ENCODE measurements around the gene OR4D2. TPM values are rescaled to one million over a fixed set of nuclear protein-coding genes. Genes with fewer than 3 reads are reported as not detected.

The OR4D2 gene
- total and polyA plus RNA-seq, 2 of the 8 experiments (the other 6 are each of a cell fraction or from before 2014, with no cell fraction given) = not detected

DNA sequence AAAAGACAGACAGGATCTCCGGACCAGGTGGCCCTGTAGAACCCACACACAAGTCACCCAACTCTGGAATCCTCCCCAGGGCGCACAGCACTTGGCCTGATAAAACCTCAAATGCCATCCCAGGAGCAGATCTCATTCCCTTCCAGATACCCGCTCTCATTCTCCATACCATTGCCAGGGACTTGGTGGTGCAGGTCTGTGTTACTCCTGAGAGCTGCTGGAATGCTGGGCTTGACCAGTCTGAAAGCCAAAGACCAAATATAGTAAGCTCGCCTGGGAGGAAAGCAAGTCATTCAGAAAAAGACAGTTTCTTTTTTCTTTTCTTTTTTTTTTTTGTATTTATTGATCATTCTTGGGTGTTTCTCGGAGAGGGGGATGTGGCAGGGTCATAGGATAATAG is 41.6 kb downstream of the OR4D2 start:
- H3K36me3 ChIP-seq (ENCODE audit: control insufficient read depth in 2 of 4, insufficient read depth in 4 of 4, low read length in 3 of 4) = peaks cover 0 to 13% (median 6%) of the 10 kb centered on the region in 4 experiments; a peak in 5 of 8 replicates
- H3K27ac ChIP-seq (ENCODE audit: low read depth, low read length) = no peak overlapping the region
- no peaks in the 10 kb centered on the region for H3K9me3 ChIP-seq (ENCODE audit: insufficient read depth in 2 of 2, low read depth in 1 of 2, low read length in 1 of 2)
- no peaks in the 10 kb centered on the region for H3K4me1 ChIP-seq (replicated peaks in 1 of 4; ENCODE audit: control insufficient read depth in 3 of 4, insufficient read depth in 4 of 4, low read length in 3 of 4)
- no peaks in the 10 kb centered on the region for H3K79me1 ChIP-seq (ENCODE audit: low read depth, low read length)
- no peak overlapping the region for H2BK12ac ChIP-seq (ENCODE audit: low read depth, low read length)
- no peaks in the 10 kb centered on the region for H3K27me3 ChIP-seq (replicated peaks in 1 of 4; ENCODE audit: control insufficient read depth in 3 of 4, extremely low read depth in 1 of 4, insufficient read depth in 3 of 4, low read length in 3 of 4)
- no peak overlapping the region for H3K14ac ChIP-seq (ENCODE audit: insufficient read length)
- H4K91ac ChIP-seq (replicated peaks; ENCODE audit: insufficient read length, low read length) = no peak overlapping the region
- WGBS, 2 experiments (ENCODE audit: extremely low coverage in 1 of 2, insufficient coverage in 1 of 2, insufficient read length in 1 of 2, insufficient replicate concordance in 2 of 2, low coverage in 1 of 2, low lambda C conversion rate in 2 of 2, missing lambda C conversion rate in 1 of 2) = 91% methylated on average over 5 of the region's 5 CpGs; no CpG with 5 or more reads in 1 of the 2 experiments
- no peak overlapping the region for H3K18ac ChIP-seq (ENCODE audit: extremely low read depth, low read length)
- H2BK20ac ChIP-seq (ENCODE audit: low read length) = no peak overlapping the region
- DNase-seq (ENCODE audit: low read depth in 1 of 2, low spot score in 2 of 2) (no peak), FAIRE-seq (no peak)
- ChIA-PET CTCF (ENCODE audit: partially characterized antibody) (interaction anchor here (0.6 to 13.2 kb wide), 6 partner anchors 8 to 268 kb away, joined by 3 to 127 read pairs (median 4); no protein-coding TSS in a partner anchor), POLR2A (ENCODE audit: partially characterized antibody) (no interaction called here)
- no peak overlapping the region for H3K56ac ChIP-seq (replicated peaks; ENCODE audit: insufficient read length, low read depth, low read length)
- H4K5ac ChIP-seq (ENCODE audit: insufficient read length, low read depth, low read length) = no peak overlapping the region
- no peak overlapping the region for H2BK120ac ChIP-seq (replicated peaks; ENCODE audit: low read depth, low read length)
- H2BK15ac ChIP-seq (ENCODE audit: low read length) = no peak overlapping the region
- no peak overlapping the region for H2AK5ac ChIP-seq (ENCODE audit: low read depth, low read length)
- H3K23ac ChIP-seq (ENCODE audit: insufficient read length) = no peak overlapping the region
- no peak overlapping the region for H3K4me3 ChIP-seq (ENCODE audit: extremely low read depth in 1 of 4, insufficient read depth in 2 of 4, low read depth in 3 of 4, low read length in 4 of 4)
- no peaks in the 10 kb centered on the region for H4K20me1 ChIP-seq (replicated peaks in 1 of 2; ENCODE audit: control insufficient read depth in 1 of 2, insufficient read depth in 2 of 2, low read length in 2 of 2)
- no peak overlapping the region for H2AFZ ChIP-seq (ENCODE audit: low read length)
- no peaks in the 10 kb centered on the region for H3K79me2 ChIP-seq (ENCODE audit: control insufficient read depth in 1 of 2, insufficient read depth in 2 of 2, low read length in 2 of 2)
- no peak overlapping the region for H4K8ac ChIP-seq (ENCODE audit: extremely low read depth, insufficient read depth, low read length)
- H3K9ac ChIP-seq (replicated peaks in 1 of 4; ENCODE audit: extremely low read depth in 1 of 4, low read depth in 3 of 4, low read length in 3 of 4) = no peak overlapping the region
- H3K4ac ChIP-seq (replicated peaks; ENCODE audit: insufficient read length, low read depth, low read length) = no peak overlapping the region
- no peak overlapping the region for H3K4me2 ChIP-seq (ENCODE audit: insufficient read depth in 1 of 2, low read depth in 2 of 2, low read length in 2 of 2)
- no peaks in the 10 kb centered on the region for H3K23me2 ChIP-seq (ENCODE audit: low read depth, low read length)
- no peak overlapping the region for H2BK5ac ChIP-seq (ENCODE audit: low read depth, low read length)
- no peak for TF ChIP-seq RAD21 (IDR thresholded peaks at IDR 0.05 in 1 of 2, conservative IDR thresholded peaks at IDR 0.05 in 1 of 2; ENCODE audit: low read depth in 2 of 2, low read length in 2 of 2)
- TF ChIP-seq, protein P1, sequence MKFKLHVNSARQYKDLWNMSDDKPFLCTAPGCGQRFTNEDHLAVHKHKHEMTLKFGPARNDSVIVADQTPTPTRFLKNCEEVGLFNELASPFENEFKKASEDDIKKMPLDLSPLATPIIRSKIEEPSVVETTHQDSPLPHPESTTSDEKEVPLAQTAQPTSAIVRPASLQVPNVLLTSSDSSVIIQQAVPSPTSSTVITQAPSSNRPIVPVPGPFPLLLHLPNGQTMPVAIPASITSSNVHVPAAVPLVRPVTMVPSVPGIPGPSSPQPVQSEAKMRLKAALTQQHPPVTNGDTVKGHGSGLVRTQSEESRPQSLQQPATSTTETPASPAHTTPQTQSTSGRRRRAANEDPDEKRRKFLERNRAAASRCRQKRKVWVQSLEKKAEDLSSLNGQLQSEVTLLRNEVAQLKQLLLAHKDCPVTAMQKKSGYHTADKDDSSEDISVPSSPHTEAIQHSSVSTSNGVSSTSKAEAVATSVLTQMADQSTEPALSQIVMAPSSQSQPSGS (IDR thresholded peaks at IDR 0.05; ENCODE audit: low read length) = no peak
- TF ChIP-seq JUND (IDR thresholded peaks at IDR 0.05; ENCODE audit: low read length) = no peak
- no peak for TF ChIP-seq KDM4A (IDR thresholded peaks at IDR 0.05; ENCODE audit: low read depth, low read length, severe bottlenecking)
- no peak for TF ChIP-seq SUZ12 (IDR thresholded peaks at IDR 0.05; ENCODE audit: low read length)
- TF ChIP-seq BACH1 (IDR thresholded peaks at IDR 0.05; ENCODE audit: low read length) = no peak
- TF ChIP-seq HDAC2 (IDR thresholded peaks at IDR 0.05; ENCODE audit: borderline replicate concordance in 1 of 2, low read depth in 2 of 2, low read length in 2 of 2) = no peak
- TF ChIP-seq TAF1 (IDR thresholded peaks at IDR 0.05; ENCODE audit: low read depth, low read length) = no peak
- TF ChIP-seq POLR2A (IDR thresholded peaks at IDR 0.05; ENCODE audit: control extremely low read depth in 1 of 2, low read depth in 2 of 2, low read length in 2 of 2) = no peak
- no peak for TF ChIP-seq FOSL1 (IDR thresholded peaks at IDR 0.05; ENCODE audit: insufficient read depth, low read depth, low read length)
- no peak for TF ChIP-seq RNF2 (IDR thresholded peaks at IDR 0.05; ENCODE audit: borderline replicate concordance, low read depth, low read length, missing control alignments, poor library complexity, severe bottlenecking)
- TF ChIP-seq GTF2F1 (IDR thresholded peaks at IDR 0.05; ENCODE audit: borderline replicate concordance, low read depth, low read length) = no peak
